Activated CD4-positive, alpha-beta T cell treated with anti-CD3 and anti-CD28 coated beads for 36 hours (primary cell): ENCODE data around the gene UBE3B. TPM values are rescaled to one million over a fixed set of nuclear protein-coding genes. Genes with fewer than 3 reads are reported as not detected.

Experiments used
- ATAC-seq: fragments of 200-7000 bp; cut with Tn5 transposase; one replicate; pipeline ENCODE4 v1.10.0; 2021; ENCODE audit warnings: mild to moderate bottlenecking, moderate library complexity
- CTCF ChIA-PET: fragments of 350-600 bp; sonication (Branson Sonifier 250); formaldehyde crosslinking; loops from one replicate; lab custom pipeline; 2021; ENCODE audit warnings: antibody characterized with exemption; lab: Charles Lee
- POLR2A ChIA-PET: fragments of 350-600 bp; sonication (Branson Sonifier 250); formaldehyde crosslinking; loops from one replicate; lab custom pipeline; 2021; ENCODE audit warnings: antibody characterized with exemption, inconsistent platforms; lab: Charles Lee
- DNase-seq: peaks from one replicate; pipeline ENCODE4 v3.0.0-alpha.2; 2020
- H3K27ac Mint-ChIP-seq: one replicate; pipeline ENCODE4 v1.8.0; 2021; ENCODE audit warnings: mixed read lengths
- H3K27me3 Mint-ChIP-seq: one replicate; pipeline ENCODE4 v1.8.0; 2021; ENCODE audit warnings: mixed read lengths
- H3K36me3 Mint-ChIP-seq: one replicate; pipeline ENCODE4 v1.8.0; 2021; ENCODE audit warnings: low read depth, mixed read lengths
- H3K4me1 Mint-ChIP-seq: one replicate; pipeline ENCODE4 v1.8.0; 2021; ENCODE audit warnings: mixed read lengths
- H3K4me3 Mint-ChIP-seq: one replicate; pipeline ENCODE4 v1.8.0; 2021; ENCODE audit warnings: mild to moderate bottlenecking, moderate library complexity, mixed read lengths
- H3K9me3 Mint-ChIP-seq: one replicate; pipeline ENCODE4 v1.8.0; 2021; ENCODE audit warnings: low read depth, mixed read lengths
- intact Hi-C, 2 experiments: fragments of 100-400 bp; cut with DNase I in 1 of 2; cut with micrococcal nuclease in 1 of 2; formaldehyde crosslinking; loops; one replicate each; pipeline versions ENCODE4 v1.14.2 to v1.15.1; 2022 to 2024; cut with DNase I, micrococcal nuclease
- total RNA-seq, 2 experiments: library from RNA; stranded (reverse); gene quantifications; one replicate each; pipeline ENCODE4 v1.2.3, GENCODE V29; 2021

UBE3B gene
- total RNA-seq, 2 experiments from 2014 or later, result 25.7 to 27.2 TPM

DNA sequence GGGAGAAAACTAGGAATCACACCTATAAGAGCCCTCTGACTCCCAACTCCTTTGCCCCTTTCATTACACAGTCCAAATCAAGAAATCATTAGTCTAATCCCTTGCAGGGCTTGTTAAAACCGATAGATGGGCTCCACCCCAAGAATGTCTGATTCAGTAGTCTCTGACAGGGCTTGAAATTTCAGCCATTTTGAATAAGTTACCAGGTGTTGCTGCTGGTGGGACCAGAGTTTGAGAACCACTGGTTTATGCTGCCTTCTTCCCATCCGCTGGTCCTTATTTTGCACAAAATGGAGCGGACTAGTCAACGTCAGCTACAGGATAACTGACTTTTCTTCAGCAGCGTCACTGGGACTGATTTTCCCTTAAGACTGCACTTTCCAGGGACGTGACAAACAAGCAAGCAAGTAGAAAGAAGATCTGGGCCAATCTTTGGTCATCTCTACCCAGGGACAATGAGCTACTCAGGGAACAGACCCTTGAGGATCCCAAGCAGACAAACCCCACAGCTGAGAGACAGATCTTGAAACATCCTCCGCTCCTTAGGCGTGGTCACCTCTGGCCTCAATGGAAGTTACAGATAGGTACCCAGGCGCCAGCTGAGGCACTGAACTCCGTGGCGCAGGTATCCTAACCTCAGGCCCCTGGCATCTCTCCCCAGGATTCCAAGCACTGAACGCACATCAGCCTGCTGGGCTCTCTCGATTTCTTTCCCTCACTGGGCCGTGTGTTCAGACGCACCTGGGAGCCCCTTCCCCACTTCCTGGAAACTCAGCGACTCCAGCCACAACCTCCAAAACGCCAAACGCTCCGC lies 1.2 kb upstream of the UBE3B start:
- CTCF ChIA-PET, result interaction anchor here (1.4 kb wide), 1 partner anchor 48 kb away, joined by 4 read pairs; no protein-coding TSS in a partner anchor
- H3K9me3 Mint-ChIP-seq, result no peaks in the 10 kb centered on the region
- peak overlapping the region; percentile 95 for H3K4me3 Mint-ChIP-seq
- ATAC-seq (no peak), DNase-seq (peak; percentile 15)
- H3K36me3 Mint-ChIP-seq, result no peaks in the 10 kb centered on the region
- H3K4me1 Mint-ChIP-seq, result peaks cover 43% of the 10 kb centered on the region
- H3K27me3 Mint-ChIP-seq, result no peaks in the 10 kb centered on the region
- peak overlapping the region; percentile 99 for H3K27ac Mint-ChIP-seq
- POLR2A ChIA-PET, result no interaction called here
- intact Hi-C loops, result loop anchor here (2.0 to 5.0 kb wide), 6 partner anchors 43 to 806 kb away; partner anchors contain the start of genes ALKBH2 (in 1 of the 2), ATP2A2 (in 1 of the 2), C12orf76 (in 1 of the 2) and MMAB (in 1 of the 2)

DNA sequence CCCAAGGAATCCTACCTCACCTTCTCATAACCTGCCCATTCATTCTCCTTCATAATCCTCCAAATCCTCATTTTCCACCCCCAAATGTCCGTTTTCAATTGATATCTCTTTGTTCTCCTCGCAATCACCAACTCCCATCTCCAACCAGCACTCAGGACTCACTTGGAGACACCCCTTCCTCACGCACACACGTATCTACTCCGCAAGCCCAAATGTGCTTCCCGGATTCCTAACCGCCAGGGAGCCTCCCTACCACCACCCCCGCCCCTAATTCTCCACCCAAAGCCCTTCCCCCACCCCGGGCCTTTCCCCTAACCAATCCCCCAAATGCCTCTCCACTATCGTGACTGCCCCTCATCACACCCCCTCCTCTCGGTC lies 638 bp upstream of the UBE3B start:
- Mint-ChIP-seq H3K27me3 (no peaks in the 10 kb centered on the region), H3K27ac (peak overlapping the region; percentile 99), H3K36me3 (no peaks in the 10 kb centered on the region), H3K4me1 (peaks cover 43% of the 10 kb centered on the region), H3K9me3 (no peaks in the 10 kb centered on the region), H3K4me3 (peak overlapping the region; percentile 95)
- intact Hi-C loops, result loop anchor here (1.0 to 5.0 kb wide), 14 partner anchors 44 to 914 kb away; partner anchors contain the start of genes MMAB (in 2 of the 2), MVK (in 2 of the 2), ALKBH2 (in 1 of the 2) and ATP2A2 (in 1 of the 2)
- ATAC-seq (peak; percentile 23), DNase-seq (no peak)
- ChIA-PET CTCF (interaction anchor here (0.7 to 1.1 kb wide), 6 partner anchors 13 to 914 kb away, joined by 3 to 4 read pairs (median 3); partner anchors contain the start of gene ISCU), POLR2A (no interaction called here)

DNA sequence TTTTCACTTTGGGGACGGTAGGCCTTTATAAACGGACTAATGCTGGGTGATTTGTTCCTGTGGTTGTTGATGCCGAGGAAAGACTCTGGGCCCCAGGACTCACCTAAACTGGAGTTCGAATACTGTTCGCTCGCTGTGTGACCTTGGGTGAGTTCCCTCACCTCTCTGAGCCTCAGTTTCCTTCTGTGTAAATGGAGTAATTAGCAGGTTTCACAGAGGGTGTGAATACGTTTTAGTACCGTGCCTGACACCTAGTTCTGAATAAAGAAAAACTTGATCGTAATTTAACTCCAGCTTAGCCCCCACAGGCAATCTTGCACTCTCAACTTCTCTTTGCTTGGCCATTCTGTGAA lies 505 bp downstream of the UBE3B start:
- CTCF ChIA-PET, result interaction anchor here (0.8 to 1.2 kb wide), 4 partner anchors 10 to 94 kb away, joined by 3 to 4 read pairs (median 3); no protein-coding TSS in a partner anchor

DNA sequence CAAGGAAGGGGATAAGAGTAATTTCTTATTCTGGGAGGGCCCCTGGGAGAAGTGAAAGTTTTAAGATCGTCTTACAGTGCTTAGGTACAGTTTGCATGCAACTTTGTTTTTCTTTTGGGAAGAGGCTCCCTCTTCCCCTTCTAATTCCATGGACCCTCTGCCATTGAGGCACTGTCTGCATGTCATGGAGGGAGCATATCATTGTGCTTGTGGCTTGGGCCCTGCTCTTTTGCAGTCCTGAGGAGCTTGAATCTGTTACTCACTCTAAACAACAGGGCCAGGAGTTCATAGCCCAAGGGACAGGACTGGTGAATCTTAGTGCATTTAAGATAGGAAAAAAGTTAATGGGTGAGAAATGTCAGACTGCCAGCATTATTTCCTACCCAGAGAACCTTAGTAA lies 2.3 kb downstream of the UBE3B start:
- H3K9me3 Mint-ChIP-seq, result no peaks in the 10 kb centered on the region
- ATAC-seq, result no peak
- POLR2A ChIA-PET, result no interaction called here
- no peak overlapping the region for H3K27ac Mint-ChIP-seq
- no peaks in the 10 kb centered on the region for H3K27me3 Mint-ChIP-seq
- CTCF ChIA-PET, result interaction anchor here (0.9 kb wide), 1 partner anchor 52 kb away, joined by 4 read pairs; no protein-coding TSS in a partner anchor
- no peak for DNase-seq
- H3K36me3 Mint-ChIP-seq, result peaks cover 11% of the 10 kb centered on the region
- no peak overlapping the region for H3K4me3 Mint-ChIP-seq
- peaks cover 36% of the 10 kb centered on the region for H3K4me1 Mint-ChIP-seq
- intact Hi-C loops, result loop anchor here (5.0 kb wide), 3 partner anchors 47 to 803 kb away; partner anchors contain the start of genes ATP2A2 (in 1 of the 2), MMAB (in 1 of the 2) and MVK (in 1 of the 2)

More for the DNA sequence above, 505 bp downstream of the UBE3B start:
- no peak for ATAC-seq
- intact Hi-C loops, result loop anchor here (1.0 to 5.0 kb wide), 14 partner anchors 45 to 916 kb away; partner anchors contain the start of genes MMAB (in 2 of the 2), MVK (in 2 of the 2), ALKBH2 (in 1 of the 2) and ATP2A2 (in 1 of the 2)
- peaks cover 41% of the 10 kb centered on the region for H3K4me1 Mint-ChIP-seq
- H3K36me3 Mint-ChIP-seq, result no peaks in the 10 kb centered on the region
- POLR2A ChIA-PET, result no interaction called here
- peak overlapping the region; percentile 95 for H3K4me3 Mint-ChIP-seq
- DNase-seq, result no peak
- peak overlapping the region; percentile 99 for H3K27ac Mint-ChIP-seq
- H3K9me3 Mint-ChIP-seq, result no peaks in the 10 kb centered on the region
- no peaks in the 10 kb centered on the region for H3K27me3 Mint-ChIP-seq

DNA sequence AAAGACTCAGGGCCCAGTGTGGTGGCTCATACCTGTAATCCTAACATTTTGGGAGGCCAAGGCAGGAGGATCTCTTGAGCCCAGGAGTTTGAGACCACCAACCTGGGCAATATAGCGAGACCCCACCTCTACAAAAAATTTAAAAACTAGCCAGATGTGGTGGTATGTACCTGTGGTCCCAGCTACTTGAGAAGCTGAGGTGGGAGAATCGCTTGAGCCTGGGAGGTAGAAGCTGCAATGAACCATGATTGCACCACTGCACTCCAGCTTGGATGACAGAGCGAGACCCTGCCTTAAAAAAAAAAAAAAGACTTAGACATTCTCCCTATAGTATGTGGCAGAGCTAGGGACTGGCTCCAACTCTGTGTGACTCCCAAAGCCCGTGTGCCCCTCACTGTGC lies 2.9 kb downstream of the UBE3B start:
- Mint-ChIP-seq H3K9me3 (no peaks in the 10 kb centered on the region), H3K4me3 (no peak overlapping the region), H3K27me3 (no peaks in the 10 kb centered on the region), H3K4me1 (peaks cover 33% of the 10 kb centered on the region), H3K36me3 (peaks cover 14% of the 10 kb centered on the region), H3K27ac (no peak overlapping the region)
- intact Hi-C loops, result no loop called here
- ATAC-seq (no peak), DNase-seq (no peak)
- POLR2A ChIA-PET, result no interaction called here
- CTCF ChIA-PET, result interaction anchor here (1.0 kb wide), 1 partner anchor 50 kb away, joined by 4 read pairs; no protein-coding TSS in a partner anchor

DNA sequence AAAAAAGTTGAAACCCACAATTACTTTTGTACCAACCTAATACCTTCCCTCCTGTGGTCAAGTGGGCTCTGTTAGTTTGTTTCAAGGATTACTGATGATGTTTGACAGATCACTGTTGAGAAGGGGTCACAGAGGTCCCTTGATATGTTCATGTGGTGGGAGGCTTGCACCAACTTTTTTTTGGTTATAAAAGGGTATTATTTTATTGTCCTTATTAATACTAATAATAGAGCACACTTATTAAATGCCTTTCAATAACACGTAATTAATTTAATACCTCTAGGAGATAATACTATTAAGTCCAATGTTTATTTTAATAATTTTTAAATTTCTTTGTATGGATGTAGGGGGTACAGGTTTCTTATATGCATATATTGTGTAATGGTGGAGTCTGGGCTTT lies 4.4 kb downstream of the UBE3B start:
- DNase-seq (no peak), ATAC-seq (no peak)
- H3K27me3 Mint-ChIP-seq, result no peaks in the 10 kb centered on the region
- H3K4me1 Mint-ChIP-seq, result peaks cover 19% of the 10 kb centered on the region
- CTCF ChIA-PET, result no interaction called here
- no peaks in the 10 kb centered on the region for H3K9me3 Mint-ChIP-seq
- H3K36me3 Mint-ChIP-seq, result peaks cover 18% of the 10 kb centered on the region
- POLR2A ChIA-PET, result no interaction called here
- H3K27ac Mint-ChIP-seq, result no peak overlapping the region
- intact Hi-C loops, result no loop called here
- no peak overlapping the region for H3K4me3 Mint-ChIP-seq

DNA sequence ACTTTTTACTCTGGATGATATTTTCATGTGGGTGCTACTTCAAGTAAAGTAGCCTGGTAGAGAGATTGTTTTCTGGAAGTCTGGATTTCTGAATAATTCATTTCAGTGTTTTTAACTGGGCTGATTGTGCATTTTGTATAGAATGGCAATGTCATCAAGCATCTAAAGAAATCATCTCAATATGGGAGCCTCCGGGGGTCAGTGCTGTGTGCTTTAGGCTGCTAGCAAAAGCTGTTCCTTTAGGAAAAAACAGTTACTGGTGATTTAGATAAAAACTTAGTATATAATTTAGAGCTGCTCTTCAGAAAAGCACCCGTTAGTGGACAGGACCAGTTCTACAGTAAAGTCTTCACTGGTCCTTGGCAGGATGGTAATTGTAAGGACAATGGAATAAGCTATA lies 5.1 kb downstream of the UBE3B start:
- no peak for ATAC-seq
- DNase-seq, result no peak
- no peak overlapping the region for H3K4me3 Mint-ChIP-seq
- H3K4me1 Mint-ChIP-seq, result peaks cover 19% of the 10 kb centered on the region
- CTCF ChIA-PET, result interaction anchor here (0.8 kb wide), 1 partner anchor 93 kb away, joined by 3 read pairs; no protein-coding TSS in a partner anchor
- intact Hi-C loops, result no loop called here
- H3K36me3 Mint-ChIP-seq, result peaks cover 18% of the 10 kb centered on the region
- H3K9me3 Mint-ChIP-seq, result no peaks in the 10 kb centered on the region
- H3K27me3 Mint-ChIP-seq, result no peaks in the 10 kb centered on the region
- no peak overlapping the region for H3K27ac Mint-ChIP-seq
- POLR2A ChIA-PET, result no interaction called here

DNA sequence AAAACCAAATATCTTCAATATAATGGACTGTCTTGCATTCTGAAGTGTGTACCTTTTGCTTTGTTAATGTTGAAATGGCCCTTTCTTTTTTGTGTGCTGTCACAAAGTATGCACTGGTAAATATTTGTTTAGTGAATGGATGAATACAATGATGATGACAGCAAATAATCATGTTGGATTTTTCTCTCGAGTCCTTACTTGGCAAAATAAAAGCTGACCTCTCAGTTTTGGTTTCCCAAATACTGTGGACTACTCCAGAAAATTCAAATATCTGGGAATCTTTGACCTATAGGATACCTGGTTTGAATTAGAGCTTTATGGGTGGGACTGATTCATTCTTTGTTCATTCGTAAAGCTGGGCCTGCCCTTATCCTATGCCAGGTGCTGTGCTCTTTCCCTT lies 5.5 kb downstream of the UBE3B start:
- Mint-ChIP-seq H3K9me3 (no peaks in the 10 kb centered on the region), H3K4me3 (no peak overlapping the region), H3K27ac (no peak overlapping the region), H3K36me3 (peaks cover 20% of the 10 kb centered on the region), H3K27me3 (no peaks in the 10 kb centered on the region), H3K4me1 (peaks cover 19% of the 10 kb centered on the region)
- intact Hi-C loops, result no loop called here
- ATAC-seq (no peak), DNase-seq (no peak)
- ChIA-PET CTCF (interaction anchor here (0.8 kb wide), 1 partner anchor 93 kb away, joined by 3 read pairs; no protein-coding TSS in a partner anchor), POLR2A (no interaction called here)

DNA sequence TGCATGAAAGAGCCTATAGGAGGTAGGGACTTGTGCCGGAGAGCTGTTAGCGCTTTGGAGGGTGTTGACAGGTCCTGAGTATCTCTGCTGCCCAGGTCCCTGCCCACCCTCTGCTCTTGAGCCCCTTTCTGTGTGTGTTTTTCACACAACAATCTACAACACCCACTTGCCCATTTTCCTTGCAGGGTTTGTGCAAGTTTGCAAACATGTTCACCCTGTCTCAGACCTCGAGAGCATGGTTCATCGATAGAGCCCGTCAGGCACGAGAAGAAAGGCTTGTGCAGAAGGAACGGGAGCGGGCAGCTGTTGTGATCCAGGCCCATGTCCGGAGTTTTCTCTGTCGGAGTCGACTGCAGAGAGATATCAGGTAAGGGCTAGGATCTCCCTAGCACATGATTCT lies 5.9 kb downstream of the UBE3B start:
- H3K27ac Mint-ChIP-seq, result no peak overlapping the region
- DNase-seq (no peak), ATAC-seq (no peak)
- H3K4me1 Mint-ChIP-seq, result peaks cover 16% of the 10 kb centered on the region
- H3K36me3 Mint-ChIP-seq, result peaks cover 22% of the 10 kb centered on the region
- ChIA-PET POLR2A (no interaction called here), CTCF (no interaction called here)
- H3K9me3 Mint-ChIP-seq, result no peaks in the 10 kb centered on the region
- intact Hi-C loops, result no loop called here
- no peak overlapping the region for H3K4me3 Mint-ChIP-seq
- H3K27me3 Mint-ChIP-seq, result no peaks in the 10 kb centered on the region

DNA sequence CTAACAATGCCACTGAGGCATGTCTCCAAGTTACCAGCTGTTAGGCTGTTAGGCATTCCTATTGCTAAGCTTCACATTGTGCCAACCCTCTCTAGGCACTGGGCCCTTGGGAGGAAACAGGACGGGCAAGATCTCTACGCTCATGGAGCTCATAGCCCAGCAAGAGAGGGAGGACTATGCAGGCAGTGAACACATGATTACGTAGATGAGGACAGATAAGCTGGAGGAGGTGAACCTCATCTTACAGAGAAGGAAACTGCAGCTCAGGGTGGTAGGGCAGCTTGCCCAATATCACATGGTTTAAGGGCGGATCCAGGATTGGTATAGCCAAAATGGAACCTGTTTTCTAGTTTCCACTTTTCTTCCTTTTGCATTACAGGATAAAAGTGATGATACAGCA lies 7.8 kb downstream of the UBE3B start:
- CTCF ChIA-PET, result interaction anchor here (0.7 to 1.3 kb wide), 4 partner anchors 10 to 88 kb away, joined by 3 to 4 read pairs (median 4); partner anchors contain the start of genes MMAB and MVK
- Mint-ChIP-seq H3K4me1 (no peaks in the 10 kb centered on the region), H3K27me3 (no peaks in the 10 kb centered on the region), H3K4me3 (no peak overlapping the region), H3K27ac (no peak overlapping the region), H3K36me3 (peaks cover 36% of the 10 kb centered on the region), H3K9me3 (no peaks in the 10 kb centered on the region)
- DNase-seq (no peak), ATAC-seq (no peak)
- POLR2A ChIA-PET, result no interaction called here
- intact Hi-C loops, result no loop called here

DNA sequence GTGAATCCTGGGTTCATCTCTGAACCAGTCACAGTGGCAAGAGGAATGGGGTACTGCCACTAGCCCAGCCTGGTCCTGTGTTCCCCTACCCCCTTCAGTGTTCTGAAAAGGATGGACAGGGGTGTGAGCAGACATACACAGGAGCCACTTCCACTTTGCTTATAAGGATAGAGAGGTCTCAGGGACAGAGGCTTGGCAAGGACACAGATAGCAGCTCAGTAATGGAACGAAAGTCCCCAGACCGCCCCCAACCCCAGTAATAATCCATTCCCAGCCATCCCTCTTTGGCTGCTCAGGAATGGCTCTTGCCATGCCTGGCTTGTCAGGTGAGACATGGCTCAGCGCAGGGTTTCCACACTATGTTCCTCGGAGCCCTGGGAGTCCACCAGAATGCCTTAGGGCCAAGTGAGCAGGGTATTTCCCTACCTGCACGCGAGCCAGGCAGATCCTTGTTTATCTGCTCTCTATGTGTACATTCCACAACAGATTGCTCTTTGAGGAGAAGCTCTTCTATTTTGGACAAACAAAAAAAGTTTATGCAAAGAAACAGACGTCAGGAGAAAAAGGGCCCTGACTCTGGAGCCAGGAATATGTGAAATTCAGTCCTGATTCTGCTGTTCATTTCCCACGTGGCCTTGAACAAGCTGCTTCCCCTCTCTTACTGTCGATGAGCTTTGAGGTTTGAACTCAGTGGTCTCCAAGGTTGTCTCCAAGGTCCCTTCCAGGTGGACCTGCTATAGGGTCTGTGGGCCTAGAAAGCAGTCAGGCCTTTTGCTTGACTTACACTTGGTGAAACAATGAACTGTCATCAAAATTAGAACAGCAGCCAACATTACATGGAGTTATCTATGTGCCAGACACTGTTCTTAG lies 10.0 kb downstream of the UBE3B start:
- DNase-seq (no peak), ATAC-seq (no peak)
- no peak overlapping the region for H3K4me3 Mint-ChIP-seq
- H3K27ac Mint-ChIP-seq, result no peak overlapping the region
- H3K4me1 Mint-ChIP-seq, result no peaks in the 10 kb centered on the region
- H3K36me3 Mint-ChIP-seq, result peaks cover 41% of the 10 kb centered on the region
- intact Hi-C loops, result no loop called here
- no peaks in the 10 kb centered on the region for H3K9me3 Mint-ChIP-seq
- H3K27me3 Mint-ChIP-seq, result no peaks in the 10 kb centered on the region
- ChIA-PET POLR2A (no interaction called here), CTCF (interaction anchor here (1.1 to 1.4 kb wide), 2 partner anchors 9 to 31 kb away, joined by 3 to 4 read pairs; partner anchors contain the start of gene UBE3B)
